ENCODE data around the gene SDK2.
A peak's percentile ranks its signal among the peaks of the same experiment; 100 is the strongest.

The SDK2 gene

DNA sequence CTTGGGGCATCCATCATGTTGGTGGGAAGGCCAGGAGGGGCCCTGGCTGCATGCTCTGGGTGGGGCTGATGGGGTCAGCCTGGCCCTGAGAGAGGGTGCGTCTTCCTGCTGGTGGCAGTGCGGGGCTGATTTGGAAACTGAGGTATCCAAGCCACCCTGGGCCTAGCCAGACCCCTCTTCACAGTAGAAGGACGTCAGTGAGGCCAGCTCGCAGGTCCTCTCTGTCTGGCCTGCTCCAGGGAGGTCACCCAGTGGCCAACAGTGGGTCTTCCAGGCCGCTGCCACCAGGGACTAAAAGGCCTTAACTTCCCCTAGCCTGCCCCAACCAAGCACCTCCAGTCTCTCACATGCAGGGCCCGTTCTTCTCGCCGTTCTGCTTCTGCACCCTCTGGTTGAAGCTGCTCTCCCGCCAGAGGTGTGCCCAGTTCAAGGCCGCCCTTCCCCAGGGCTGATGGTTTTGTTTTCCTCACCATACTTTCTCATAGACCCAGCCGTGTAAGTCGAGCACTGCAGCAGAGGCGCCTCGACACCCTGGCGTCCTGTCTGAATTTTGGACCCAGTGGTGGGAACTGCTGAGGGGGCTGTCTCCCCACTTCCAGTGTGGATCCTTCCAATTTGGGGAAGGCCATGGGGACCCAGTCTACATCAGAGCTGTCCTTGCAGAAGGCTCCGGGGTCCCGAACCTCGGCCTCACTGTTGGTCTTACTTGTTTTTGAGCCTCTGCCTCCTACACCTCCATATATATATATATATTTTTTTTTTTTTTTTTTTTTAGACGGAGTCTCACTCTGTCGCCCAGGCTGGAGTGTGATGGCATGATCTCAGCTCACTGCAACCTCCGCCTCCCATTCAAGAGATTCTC is 289.6 kb downstream of the SDK2 start:
- Histone ChIP-seq H3K36me3 (ENCODE audit: control insufficient read depth, insufficient read depth, low read length) (no peaks in the 10 kb centered on the region), H3K9ac (ENCODE audit: low read depth, low read length) (no peak overlapping the region), H3K4me3 (ENCODE audit: low read depth, low read length) (no peak overlapping the region), H3K27me3 (ENCODE audit: control insufficient read depth, insufficient read depth, low read length) (no peaks in the 10 kb centered on the region), H3K4me1 (ENCODE audit: control insufficient read depth, insufficient read depth, low read length) (peaks cover 2% of the 10 kb centered on the region), H3K9me3 (ENCODE audit: control insufficient read depth, insufficient read depth, low read length) (no peaks in the 10 kb centered on the region)

DNA sequence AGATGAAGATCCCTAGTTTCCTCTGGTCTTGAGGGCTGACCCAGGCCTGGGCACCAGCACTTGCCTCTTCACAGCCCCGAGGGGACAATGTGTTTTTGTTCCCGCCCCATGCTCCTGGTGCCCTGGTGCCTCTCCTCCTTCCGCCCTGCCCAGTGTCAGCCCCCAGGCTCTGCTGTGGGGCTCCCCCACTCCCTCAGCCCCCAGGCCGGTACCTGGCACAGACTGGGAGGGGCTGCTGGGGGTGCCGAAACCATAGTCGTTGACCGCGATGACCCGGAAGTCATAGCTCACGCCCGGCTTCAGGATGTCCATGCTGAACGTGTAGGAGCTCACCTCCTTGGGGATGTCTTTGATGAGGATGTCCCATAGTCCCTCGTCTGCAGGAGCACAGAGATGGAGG is 292.0 kb downstream of the SDK2 start:
- Histone ChIP-seq H3K4me1 (ENCODE audit: control insufficient read depth, insufficient read depth, low read length) (peaks cover 4% of the 10 kb centered on the region), H3K9me3 (ENCODE audit: control insufficient read depth, insufficient read depth, low read length) (no peaks in the 10 kb centered on the region), H3K27me3 (ENCODE audit: control insufficient read depth, insufficient read depth, low read length) (no peaks in the 10 kb centered on the region)

DNA sequence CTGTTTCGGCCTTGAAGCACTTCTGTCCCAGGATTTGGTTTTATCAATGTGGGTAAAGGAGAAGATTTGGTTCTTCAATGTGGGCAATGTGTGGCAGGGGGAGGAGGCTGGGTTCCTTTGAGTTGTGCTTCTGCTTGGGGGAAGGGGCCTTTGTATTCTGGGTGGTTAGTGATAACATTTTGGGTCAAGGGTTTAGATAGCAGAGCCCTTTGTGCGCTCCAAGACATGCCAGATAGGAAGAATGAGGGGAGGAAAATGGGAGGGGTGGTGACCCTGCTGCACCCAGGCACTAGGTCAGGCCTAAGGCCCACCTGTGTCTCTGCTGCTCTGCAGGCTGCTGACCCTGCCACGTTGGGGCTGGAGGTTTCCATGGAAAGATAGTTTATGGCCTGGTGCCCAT is 292.5 kb downstream of the SDK2 start:
- no peak overlapping the region for H3K9ac ChIP-seq (ENCODE audit: low read depth, low read length)
- H3K36me3 ChIP-seq (ENCODE audit: control insufficient read depth, insufficient read depth, low read length), result no peaks in the 10 kb centered on the region
- no peaks in the 10 kb centered on the region for H3K9me3 ChIP-seq (ENCODE audit: control insufficient read depth, insufficient read depth, low read length)
- no peak overlapping the region for H3K4me3 ChIP-seq (ENCODE audit: low read depth, low read length)
- H3K27me3 ChIP-seq (ENCODE audit: control insufficient read depth, insufficient read depth, low read length), result no peaks in the 10 kb centered on the region
- H3K4me1 ChIP-seq (ENCODE audit: control insufficient read depth, insufficient read depth, low read length), result peaks cover 4% of the 10 kb centered on the region

More for the DNA sequence above, 292.0 kb downstream of the SDK2 start:
- Histone ChIP-seq H3K9ac (ENCODE audit: low read depth, low read length) (no peak overlapping the region), H3K4me3 (ENCODE audit: low read depth, low read length) (no peak overlapping the region), H3K36me3 (ENCODE audit: control insufficient read depth, insufficient read depth, low read length) (no peaks in the 10 kb centered on the region)

DNA sequence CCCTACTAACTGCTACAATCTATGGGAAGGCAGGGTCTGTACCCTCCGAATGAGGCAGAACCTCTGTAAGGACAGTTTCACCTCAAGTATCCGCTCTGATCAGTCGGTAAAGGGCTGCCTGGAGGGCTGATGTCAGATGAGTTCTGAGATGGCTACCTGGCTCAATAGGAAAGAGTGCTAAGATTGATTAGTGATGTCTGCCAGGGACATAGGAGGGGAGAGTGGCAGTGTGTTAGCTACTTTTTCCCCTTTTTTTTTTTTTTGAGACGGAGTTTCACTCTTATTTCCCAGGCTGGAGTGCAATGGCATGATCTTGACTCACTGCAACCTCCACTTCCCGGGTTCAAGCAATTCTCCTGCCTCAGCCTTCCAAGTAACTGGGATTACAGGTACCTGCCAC is 293.4 kb downstream of the SDK2 start:
- Histone ChIP-seq H3K9ac (ENCODE audit: low read depth, low read length) (no peak overlapping the region), H3K4me3 (ENCODE audit: low read depth, low read length) (no peak overlapping the region), H3K27me3 (ENCODE audit: control insufficient read depth, insufficient read depth, low read length) (no peaks in the 10 kb centered on the region), H3K36me3 (ENCODE audit: control insufficient read depth, insufficient read depth, low read length) (no peaks in the 10 kb centered on the region), H3K9me3 (ENCODE audit: control insufficient read depth, insufficient read depth, low read length) (no peaks in the 10 kb centered on the region), H3K4me1 (ENCODE audit: control insufficient read depth, insufficient read depth, low read length) (peaks cover 4% of the 10 kb centered on the region)

DNA sequence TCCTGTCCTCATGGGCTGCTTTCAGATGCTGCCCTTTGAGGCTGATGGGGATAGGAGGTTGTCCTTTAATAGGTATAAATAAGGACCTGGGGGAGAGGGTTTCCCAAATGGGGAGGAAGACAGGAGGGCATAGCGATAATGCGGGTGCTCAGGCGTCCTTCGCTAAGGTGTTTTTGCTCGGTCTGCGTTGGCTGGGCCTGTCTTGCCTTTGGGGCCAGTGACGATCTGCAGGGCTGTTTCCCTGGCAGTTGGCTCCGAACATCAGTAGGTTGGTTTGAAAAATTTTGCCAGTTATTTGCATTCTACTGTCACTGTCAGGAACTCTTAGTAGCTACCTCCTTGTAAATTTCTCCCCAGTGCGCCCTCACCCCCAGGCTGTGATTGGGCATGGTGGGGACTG is 294.6 kb downstream of the SDK2 start:
- no peaks in the 10 kb centered on the region for H3K27me3 ChIP-seq (ENCODE audit: control insufficient read depth, insufficient read depth, low read length)
- no peaks in the 10 kb centered on the region for H3K9me3 ChIP-seq (ENCODE audit: control insufficient read depth, insufficient read depth, low read length)
- H3K36me3 ChIP-seq (ENCODE audit: control insufficient read depth, insufficient read depth, low read length), result no peaks in the 10 kb centered on the region
- no peak overlapping the region for H3K9ac ChIP-seq (ENCODE audit: low read depth, low read length)
- peaks cover 4% of the 10 kb centered on the region for H3K4me1 ChIP-seq (ENCODE audit: control insufficient read depth, insufficient read depth, low read length)
- H3K4me3 ChIP-seq (ENCODE audit: low read depth, low read length), result no peak overlapping the region

DNA sequence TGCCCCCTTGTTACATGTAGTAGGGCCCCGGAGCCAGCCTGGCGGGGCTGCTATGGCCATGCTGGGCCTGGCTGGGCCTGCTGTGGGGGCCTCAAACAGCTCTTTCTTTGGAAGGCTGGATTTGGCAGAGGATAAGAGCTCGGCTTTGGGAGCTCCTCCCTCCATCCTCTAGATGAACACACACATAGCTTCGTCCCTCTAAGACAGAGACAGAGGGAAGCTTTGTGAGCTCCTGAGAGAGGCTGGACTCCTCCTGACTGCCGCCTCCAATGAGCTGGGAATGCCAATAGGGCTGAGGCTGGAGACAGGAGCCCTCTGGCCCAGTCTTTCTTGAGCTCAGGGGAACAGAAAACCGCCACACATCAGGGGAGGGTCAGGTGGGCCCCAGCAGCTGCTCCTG is 295.1 kb downstream of the SDK2 start:
- no peak overlapping the region for H3K4me3 ChIP-seq (ENCODE audit: low read depth, low read length)
- no peaks in the 10 kb centered on the region for H3K9me3 ChIP-seq (ENCODE audit: control insufficient read depth, insufficient read depth, low read length)
- H3K4me1 ChIP-seq (ENCODE audit: control insufficient read depth, insufficient read depth, low read length), result peaks cover 7% of the 10 kb centered on the region
- no peaks in the 10 kb centered on the region for H3K36me3 ChIP-seq (ENCODE audit: control insufficient read depth, insufficient read depth, low read length)
- peak overlapping the region; percentile 24 for H3K9ac ChIP-seq (ENCODE audit: low read depth, low read length)
- no peaks in the 10 kb centered on the region for H3K27me3 ChIP-seq (ENCODE audit: control insufficient read depth, insufficient read depth, low read length)

DNA sequence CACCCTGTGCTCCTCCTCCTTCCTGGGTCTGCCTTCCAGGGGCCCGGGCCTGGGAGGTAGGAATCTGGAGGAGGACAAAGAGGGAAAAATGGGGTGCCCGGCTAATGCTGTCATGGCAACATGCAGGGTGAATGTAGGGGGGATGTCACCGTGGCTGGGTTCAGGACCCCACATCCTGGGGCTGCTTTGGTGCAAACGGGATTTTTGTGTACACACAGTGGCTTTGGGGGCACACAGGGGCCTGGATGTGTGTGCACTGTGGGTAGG is 295.5 kb downstream of the SDK2 start:
- H3K4me3 ChIP-seq (ENCODE audit: low read depth, low read length), result no peak overlapping the region
- H3K27me3 ChIP-seq (ENCODE audit: control insufficient read depth, insufficient read depth, low read length), result no peaks in the 10 kb centered on the region
- H3K9me3 ChIP-seq (ENCODE audit: control insufficient read depth, insufficient read depth, low read length), result no peaks in the 10 kb centered on the region
- peaks cover 10% of the 10 kb centered on the region for H3K4me1 ChIP-seq (ENCODE audit: control insufficient read depth, insufficient read depth, low read length)
- H3K9ac ChIP-seq (ENCODE audit: low read depth, low read length), result peak overlapping the region; percentile 24
- H3K36me3 ChIP-seq (ENCODE audit: control insufficient read depth, insufficient read depth, low read length), result no peaks in the 10 kb centered on the region

DNA sequence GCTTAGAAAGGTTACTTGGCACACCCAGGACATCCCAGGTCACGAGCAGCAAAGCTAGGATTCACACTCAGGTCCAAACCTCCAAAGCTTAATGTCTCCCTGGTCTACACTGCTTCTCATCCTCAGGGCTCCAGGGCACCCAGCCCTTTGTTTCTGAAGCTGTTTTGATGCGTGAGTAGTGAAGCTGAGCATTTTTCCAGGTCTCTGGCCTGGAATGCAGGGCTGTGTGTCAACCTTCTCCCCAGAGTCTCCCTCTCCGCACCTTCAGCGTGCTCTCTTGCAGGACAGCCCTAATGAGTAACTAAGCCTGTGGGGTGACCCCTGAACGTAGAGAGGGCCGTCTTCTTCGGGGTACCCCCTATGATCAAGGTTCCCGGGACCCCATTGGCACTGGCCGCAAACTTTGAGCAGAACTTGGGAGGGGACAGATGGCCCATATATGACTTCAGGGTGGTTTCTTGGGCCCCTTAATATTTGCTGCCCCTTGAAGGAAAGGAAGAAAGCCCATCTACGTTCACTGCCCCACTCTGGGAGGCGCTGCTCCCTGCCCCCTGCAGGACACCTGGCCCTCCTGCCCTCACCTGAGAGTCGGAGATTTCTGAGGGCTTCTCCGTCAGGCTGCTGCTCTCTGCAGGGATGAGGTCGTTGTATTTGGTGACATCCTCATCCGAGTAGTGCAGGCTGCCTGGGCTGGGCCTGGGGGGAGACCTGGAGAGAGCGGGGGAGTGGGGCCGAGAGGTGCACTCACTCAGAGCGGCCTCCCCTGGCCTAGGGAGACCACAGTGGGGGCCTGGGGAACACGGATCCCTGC is 296.0 kb downstream of the SDK2 start:
- no peaks in the 10 kb centered on the region for H3K27me3 ChIP-seq (ENCODE audit: control insufficient read depth, insufficient read depth, low read length)
- H3K36me3 ChIP-seq (ENCODE audit: control insufficient read depth, insufficient read depth, low read length), result no peaks in the 10 kb centered on the region
- no peak overlapping the region for H3K4me3 ChIP-seq (ENCODE audit: low read depth, low read length)
- H3K9me3 ChIP-seq (ENCODE audit: control insufficient read depth, insufficient read depth, low read length), result no peaks in the 10 kb centered on the region
- H3K9ac ChIP-seq (ENCODE audit: low read depth, low read length), result no peak overlapping the region
- peaks cover 13% of the 10 kb centered on the region for H3K4me1 ChIP-seq (ENCODE audit: control insufficient read depth, insufficient read depth, low read length)

DNA sequence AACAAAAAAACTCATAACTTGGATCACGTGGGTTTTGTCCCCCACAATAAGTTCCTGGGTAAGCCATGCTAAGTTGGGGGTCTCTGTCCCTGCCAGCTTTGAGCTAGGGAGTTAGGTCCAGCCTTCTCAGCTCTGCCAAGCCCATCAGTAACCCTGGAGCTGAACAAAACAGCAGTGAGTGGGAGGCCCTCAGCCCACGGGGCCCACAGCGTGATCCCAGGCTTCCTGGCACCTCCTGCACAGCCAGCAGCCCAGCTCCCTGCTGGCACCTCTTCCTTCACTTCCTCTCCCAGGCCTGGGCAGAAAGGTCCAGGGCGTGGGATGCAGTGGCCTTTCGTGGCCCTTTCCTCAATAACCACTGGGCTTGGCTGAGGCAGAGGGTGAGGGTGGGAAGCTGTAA is 296.9 kb downstream of the SDK2 start:
- Histone ChIP-seq H3K27me3 (ENCODE audit: control insufficient read depth, insufficient read depth, low read length) (no peaks in the 10 kb centered on the region), H3K36me3 (ENCODE audit: control insufficient read depth, insufficient read depth, low read length) (no peaks in the 10 kb centered on the region), H3K9ac (ENCODE audit: low read depth, low read length) (no peak overlapping the region), H3K9me3 (ENCODE audit: control insufficient read depth, insufficient read depth, low read length) (no peaks in the 10 kb centered on the region), H3K4me3 (ENCODE audit: low read depth, low read length) (no peak overlapping the region), H3K4me1 (ENCODE audit: control insufficient read depth, insufficient read depth, low read length) (peaks cover 19% of the 10 kb centered on the region)

DNA sequence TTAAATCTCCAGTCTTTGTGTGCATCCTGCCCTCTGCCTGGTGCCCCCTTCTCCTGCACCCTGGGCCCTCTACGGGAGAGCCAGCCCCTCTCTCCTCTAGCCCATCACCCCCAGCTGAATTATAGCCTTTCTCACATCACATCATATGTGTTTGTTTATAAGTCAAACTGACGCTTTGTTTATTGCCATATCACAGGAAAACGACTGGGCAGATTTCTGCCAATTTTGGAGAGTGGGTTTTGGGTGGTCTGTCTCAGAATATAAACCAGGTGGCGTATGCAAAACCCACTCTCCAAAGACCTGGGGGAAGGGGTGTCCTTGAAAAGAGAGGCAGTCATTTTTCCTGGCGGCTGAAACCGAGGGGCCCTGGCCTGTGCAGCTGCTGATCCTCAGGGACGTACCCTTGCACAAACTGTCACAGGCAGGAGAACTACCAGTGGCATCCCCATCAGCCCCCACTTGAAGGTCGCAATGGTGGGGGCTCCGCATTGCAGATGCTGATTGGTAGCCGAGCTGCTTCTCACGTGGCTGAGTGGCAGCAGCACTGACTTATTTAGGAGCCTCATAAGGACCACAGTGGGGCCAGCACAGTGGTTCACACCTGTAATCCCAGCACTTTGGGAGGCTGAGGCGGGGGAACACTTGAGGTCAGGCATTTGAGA is 297.6 kb downstream of the SDK2 start:
- H3K9ac ChIP-seq (ENCODE audit: low read depth, low read length), result no peak overlapping the region
- no peaks in the 10 kb centered on the region for H3K36me3 ChIP-seq (ENCODE audit: control insufficient read depth, insufficient read depth, low read length)
- H3K27me3 ChIP-seq (ENCODE audit: control insufficient read depth, insufficient read depth, low read length), result no peaks in the 10 kb centered on the region
- H3K4me3 ChIP-seq (ENCODE audit: low read depth, low read length), result no peak overlapping the region
- no peaks in the 10 kb centered on the region for H3K9me3 ChIP-seq (ENCODE audit: control insufficient read depth, insufficient read depth, low read length)
- H3K4me1 ChIP-seq (ENCODE audit: control insufficient read depth, insufficient read depth, low read length), result peaks cover 22% of the 10 kb centered on the region

DNA sequence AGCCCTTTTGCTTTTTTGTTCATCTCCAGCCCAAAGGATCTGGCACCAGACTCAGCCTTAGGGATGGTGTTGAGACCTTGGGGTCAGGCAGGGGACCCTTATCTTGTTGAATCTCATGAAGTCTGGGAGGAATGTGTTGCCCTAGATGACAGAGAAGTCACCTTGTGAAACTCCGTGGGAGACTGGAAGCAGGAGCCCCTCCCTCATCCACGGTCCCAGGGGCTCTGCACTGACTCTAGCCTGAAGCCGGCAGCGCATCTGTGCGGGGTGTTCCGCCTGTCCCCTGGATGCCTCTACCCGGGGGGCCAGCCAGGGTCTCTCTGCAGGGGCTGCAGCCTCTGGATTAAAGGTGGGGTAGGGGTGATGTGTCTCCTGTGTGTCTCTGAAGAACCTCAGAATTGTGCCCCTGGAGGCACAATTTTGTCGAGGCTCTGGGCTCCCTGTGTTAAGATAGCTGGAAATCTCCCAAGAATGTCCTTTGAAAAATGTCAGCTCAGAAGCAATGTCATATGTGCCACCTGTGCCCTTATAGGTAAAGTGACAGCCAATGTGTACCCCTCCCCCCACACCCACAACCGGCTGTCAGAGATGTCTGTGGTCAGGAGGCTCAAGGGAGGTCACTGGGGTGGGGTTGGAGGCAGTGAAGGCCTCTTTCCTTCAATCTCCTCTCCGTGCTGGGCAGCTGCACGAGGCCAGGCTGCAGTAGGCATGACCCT is 300.3 kb downstream of the SDK2 start:
- no peak overlapping the region for H3K4me3 ChIP-seq (ENCODE audit: low read depth, low read length)
- no peaks in the 10 kb centered on the region for H3K36me3 ChIP-seq (ENCODE audit: control insufficient read depth, insufficient read depth, low read length)
- H3K9ac ChIP-seq (ENCODE audit: low read depth, low read length), result no peak overlapping the region
- peaks cover 25% of the 10 kb centered on the region for H3K4me1 ChIP-seq (ENCODE audit: control insufficient read depth, insufficient read depth, low read length)
- no peaks in the 10 kb centered on the region for H3K27me3 ChIP-seq (ENCODE audit: control insufficient read depth, insufficient read depth, low read length)
- no peaks in the 10 kb centered on the region for H3K9me3 ChIP-seq (ENCODE audit: control insufficient read depth, insufficient read depth, low read length)
